Ovary (tissue), 3 donors: ENCODE data around the gene FANCM.

Experiments
- CTCF ChIP-seq, 3 donors: fragments of 450-650 bp in 2 of 3; fragments of 200-600 bp in 1 of 3; IDR thresholded peaks; one replicate each; pipeline versions ENCODE4 v1.5.1 to v1.8.0; 2016 to 2022; ENCODE audit warnings: antibody characterized with exemption in 3 of 3, mild to moderate bottlenecking in 1 of 3
- EP300 ChIP-seq: sonication (generic); formaldehyde crosslinking; IDR thresholded peaks from one replicate; pipeline ENCODE4 v1.6.1; 2017; ENCODE audit warnings: antibody characterized with exemption
- donor health status: DM: no; HTN: no; CAD: no.

GRCh38 chr14:45144658-45145057, 8.9 kb downstream of the FANCM start:
- TF ChIP-seq CTCF (IDR thresholded peaks at IDR 0.05) (no peak), EP300 (no peak)
